H9 (cell line): ENCODE measurements around the gene TMEM161B. TPM values are rescaled to one million over a fixed set of nuclear protein-coding genes. Genes with fewer than 3 reads are reported as not detected.

ENCODE experiments used
- DNase-seq: peaks from one replicate; pipeline ENCODE4 v3.0.0-alpha.2; 2017
- H2AFZ ChIP-seq: one replicate; pipeline ENCODE4 v1.6.1; 2013; ENCODE audit warnings: mild to moderate bottlenecking, low read length, control low read depth, moderate library complexity
- H2AK5ac ChIP-seq: 2 replicates; pipeline ENCODE4 v1.6.1; 2013; ENCODE audit warnings: low read length, control low read depth, mixed read lengths; ENCODE audit not compliant: insufficient read length
- H2BK120ac ChIP-seq: one replicate; pipeline ENCODE4 v1.6.1; 2013; ENCODE audit warnings: low read depth, mild to moderate bottlenecking, low read length, control low read depth, inconsistent platforms; ENCODE audit not compliant: poor library complexity, severe bottlenecking
- H2BK12ac ChIP-seq: 2 replicates; pipeline ENCODE4 v1.6.1; 2013; ENCODE audit warnings: low read length, control low read depth, mixed read lengths, low read depth; ENCODE audit not compliant: insufficient read length
- H2BK15ac ChIP-seq: 2 replicates; pipeline ENCODE4 v1.6.1; 2013; ENCODE audit warnings: low read depth, low read length, control low read depth
- H2BK20ac ChIP-seq: one replicate; pipeline ENCODE4 v1.6.1; 2013; ENCODE audit warnings: low read depth, mild to moderate bottlenecking, low read length, control low read depth, inconsistent platforms; ENCODE audit not compliant: poor library complexity, severe bottlenecking
- H2BK5ac ChIP-seq: 2 replicates; pipeline ENCODE4 v1.6.1; 2013; ENCODE audit warnings: low read length, control low read depth, mixed read lengths; ENCODE audit not compliant: insufficient read length
- H3K14ac ChIP-seq: 2 replicates; pipeline ENCODE4 v1.6.1; 2013; ENCODE audit warnings: low read length, control low read depth; ENCODE audit not compliant: insufficient read depth
- H3K18ac ChIP-seq: 2 replicates; pipeline ENCODE4 v1.6.1; 2013; ENCODE audit warnings: low read depth, mild to moderate bottlenecking, mixed read lengths, low read length, control low read depth; ENCODE audit not compliant: insufficient read length
- H3K23ac ChIP-seq: 2 replicates; pipeline ENCODE4 v1.6.1; 2013; ENCODE audit warnings: low read length, control low read depth, mixed read lengths, low read depth; ENCODE audit not compliant: insufficient read length
- H3K23me2 ChIP-seq: 2 replicates; pipeline ENCODE4 v1.6.1; 2013; ENCODE audit warnings: low read depth, mild to moderate bottlenecking, mixed read lengths, low read length, control low read depth; ENCODE audit not compliant: insufficient read length, poor library complexity, severe bottlenecking
- H3K27ac ChIP-seq: 2 replicates; pipeline ENCODE4 v1.5.1; 2013; ENCODE audit warnings: low read length, control low read depth, mixed read lengths, low read depth; ENCODE audit not compliant: insufficient read length
- H3K27me3 ChIP-seq: 2 replicates; pipeline ENCODE4 v1.6.1; 2013; ENCODE audit warnings: low read length, control low read depth, inconsistent platforms; ENCODE audit not compliant: insufficient read depth
- H3K4ac ChIP-seq: 2 replicates; pipeline ENCODE4 v1.6.1; 2013; ENCODE audit warnings: low read depth, mild to moderate bottlenecking, control low read depth, inconsistent platforms, low read length, moderate library complexity
- H3K4me1 ChIP-seq: 2 replicates; pipeline ENCODE4 v1.6.1; 2013; ENCODE audit warnings: low read length, control low read depth, inconsistent platforms; ENCODE audit not compliant: insufficient read depth
- H3K4me2 ChIP-seq: 2 replicates; pipeline ENCODE4 v1.6.1; 2013; ENCODE audit warnings: low read length, control low read depth, mixed read lengths; ENCODE audit not compliant: insufficient read length, insufficient read depth
- H3K56ac ChIP-seq: 2 replicates; pipeline ENCODE4 v1.6.1; 2013; ENCODE audit warnings: low read depth, mild to moderate bottlenecking, mixed read lengths, low read length, control low read depth; ENCODE audit not compliant: insufficient read length
- H3K79me1 ChIP-seq: 2 replicates; pipeline ENCODE4 v1.6.1; 2013; ENCODE audit warnings: low read depth, mild to moderate bottlenecking, moderate library complexity, low read length, control low read depth, inconsistent platforms; ENCODE audit not compliant: insufficient read depth, poor library complexity, severe bottlenecking
- H3K79me2 ChIP-seq: 2 replicates; pipeline ENCODE4 v1.6.1; 2013; ENCODE audit warnings: low read length, control low read depth, inconsistent platforms; ENCODE audit not compliant: insufficient read depth
- H3K9ac ChIP-seq: 2 replicates; pipeline ENCODE4 v1.6.1; 2013; ENCODE audit warnings: low read length, control low read depth, mixed read lengths; ENCODE audit not compliant: insufficient read length; ENCODE audit errors: extremely low read depth
- H3K9me3 ChIP-seq: one replicate; pipeline ENCODE4 v1.6.1; 2013; ENCODE audit warnings: low read depth, low read length, inconsistent platforms; ENCODE audit not compliant: control insufficient read depth
- H3T11ph ChIP-seq: one replicate; pipeline ENCODE4 v1.6.1; 2013; ENCODE audit warnings: mild to moderate bottlenecking, low read length, control low read depth, inconsistent platforms
- H4K20me1 ChIP-seq: one replicate; pipeline ENCODE4 v1.6.1; 2013; ENCODE audit not compliant: control insufficient read depth, insufficient read length, insufficient read depth
- H4K5ac ChIP-seq: 2 replicates; pipeline ENCODE4 v1.6.1; 2013; ENCODE audit warnings: low read depth, mild to moderate bottlenecking, mixed read lengths, low read length, control low read depth; ENCODE audit not compliant: insufficient read length
- H4K8ac ChIP-seq: replicated peaks from 2 replicates; pipeline ENCODE4 v1.6.1; 2013; ENCODE audit warnings: low read length, control low read depth, mixed read lengths, low read depth; ENCODE audit not compliant: insufficient read length
- H4K91ac ChIP-seq: 2 replicates; pipeline ENCODE4 v1.6.1; 2013; ENCODE audit warnings: low read depth, mild to moderate bottlenecking, moderate library complexity, mixed read lengths, low read length, control low read depth; ENCODE audit not compliant: insufficient read length
- H3K27ac Mint-ChIP-seq, 3 experiments: 2 replicates in 2 of 3; 3 replicates in 1 of 3; pipeline ENCODE4 v1.8.0; 2020 to 2021; ENCODE audit warnings: mixed read lengths in 3 of 3, mild to moderate bottlenecking in 1 of 3, moderate library complexity in 1 of 3
- H3K27me3 Mint-ChIP-seq: 2 replicates; pipeline ENCODE4 v1.8.0; 2021; ENCODE audit warnings: low read depth, mild to moderate bottlenecking, moderate library complexity, mixed read lengths
- H3K36me3 Mint-ChIP-seq, 3 experiments: 2 replicates in 2 of 3; 3 replicates in 1 of 3; pipeline ENCODE4 v1.8.0; 2020 to 2021; ENCODE audit warnings: low read depth in 3 of 3, mixed read lengths in 3 of 3; ENCODE audit not compliant: insufficient read depth in 1 of 3
- H3K4me1 Mint-ChIP-seq, 2 experiments: 2 replicates each; pipeline ENCODE4 v1.8.0; 2020; ENCODE audit warnings: mixed read lengths in 2 of 2
- H3K4me3 Mint-ChIP-seq, 2 experiments: 2 replicates in 1 of 2; 3 replicates in 1 of 2; pipeline ENCODE4 v1.8.0; 2020 to 2021; ENCODE audit warnings: mild to moderate bottlenecking in 2 of 2, mixed read lengths in 2 of 2, moderate library complexity in 1 of 2
- H3K9me3 Mint-ChIP-seq, 2 experiments: 2 replicates in 1 of 2; 3 replicates in 1 of 2; pipeline ENCODE4 v1.8.0; 2020; ENCODE audit warnings: mild to moderate bottlenecking in 2 of 2, mixed read lengths in 2 of 2, moderate library complexity in 1 of 2
- CTCF ChIP-seq: fragments of 200-600 bp; sonication (generic); conservative IDR thresholded peaks from 3 replicates; pipeline ENCODE4 v1.8.0; 2021; ENCODE audit warnings: antibody characterized with exemption, mild to moderate bottlenecking
- WGBS: extraction: QIAGEN DNeasy Blood & Tissue Kit; methylation state at CpG from one replicate; pipeline ENCODE4 v1.1.7; 2013; ENCODE audit warnings: missing lambda C conversion rate, low lambda C conversion rate, mixed read lengths; ENCODE audit not compliant: insufficient read length; ENCODE audit errors: extremely low coverage; 5-methylcytosine and 5-hydroxymethylcytosine counted together
- total RNA-seq: library from RNA; stranded (reverse); gene quantifications from 2 replicates; pipeline ENCODE4 v1.2.1, GENCODE V29; 2021

Gene TMEM161B
- total RNA-seq, 1 experiment from 2014 or later = 17.9 TPM

- H2BK120ac ChIP-seq = no peak overlapping the region
- H3K4me2 ChIP-seq = no peak overlapping the region
- H3K27ac ChIP-seq = no peak overlapping the region
- no peak overlapping the region for H3K27ac Mint-ChIP-seq
- no peak overlapping the region for H4K8ac ChIP-seq
- H2AK5ac ChIP-seq = no peak overlapping the region
- H3K56ac ChIP-seq = no peak overlapping the region
- no peak overlapping the region for H3K18ac ChIP-seq
- no peak for DNase-seq
- H3K4me3 Mint-ChIP-seq = no peak overlapping the region
- H2BK15ac ChIP-seq = no peak overlapping the region
- H4K20me1 ChIP-seq = no peaks in the 10 kb centered on the region
- WGBS = no CpG with 5 or more reads among the region's 9 CpGs
- no peak overlapping the region for H2BK12ac ChIP-seq
- H3K27me3 ChIP-seq = no peaks in the 10 kb centered on the region
- H2AFZ ChIP-seq = no peak overlapping the region
- H4K91ac ChIP-seq = no peak overlapping the region
- H3K9me3 ChIP-seq = peaks cover 13% of the 10 kb centered on the region
- no peak overlapping the region for H3T11ph ChIP-seq
- no peak overlapping the region for H3K4ac ChIP-seq
- no peaks in the 10 kb centered on the region for H3K4me1 ChIP-seq
- H3K27me3 Mint-ChIP-seq = no peaks in the 10 kb centered on the region; the same call in 1 of the 2 replicates
- no peak overlapping the region for H2BK20ac ChIP-seq
- H3K14ac ChIP-seq = no peak overlapping the region
- H3K79me2 ChIP-seq = no peaks in the 10 kb centered on the region
- peaks cover 25 to 29% of the 10 kb centered on the region in 2 experiments for H3K9me3 Mint-ChIP-seq
- no peak overlapping the region for H4K5ac ChIP-seq
- peaks cover 22 to 36% (median 27%) of the 10 kb centered on the region in 3 experiments for H3K36me3 Mint-ChIP-seq
- H2BK5ac ChIP-seq = no peak overlapping the region
- H3K4me1 Mint-ChIP-seq = no peaks in the 10 kb centered on the region
- H3K23ac ChIP-seq = no peak overlapping the region
- H3K79me1 ChIP-seq = no peaks in the 10 kb centered on the region
- no peaks in the 10 kb centered on the region for H3K23me2 ChIP-seq
- no peak for TF ChIP-seq CTCF
- no peak overlapping the region for H3K9ac ChIP-seq
Measured at GRCh38 chr5:88188458-88189132, 80.0 kb downstream of the TMEM161B start.
